HCEC 1CT (cell line): Measurements from ENCODE around the gene EGR1.

Source experiments
- DNase-seq: peaks from one replicate; pipeline ENCODE4 v3.0.0-alpha.2; 2017

The EGR1 gene

DNA sequence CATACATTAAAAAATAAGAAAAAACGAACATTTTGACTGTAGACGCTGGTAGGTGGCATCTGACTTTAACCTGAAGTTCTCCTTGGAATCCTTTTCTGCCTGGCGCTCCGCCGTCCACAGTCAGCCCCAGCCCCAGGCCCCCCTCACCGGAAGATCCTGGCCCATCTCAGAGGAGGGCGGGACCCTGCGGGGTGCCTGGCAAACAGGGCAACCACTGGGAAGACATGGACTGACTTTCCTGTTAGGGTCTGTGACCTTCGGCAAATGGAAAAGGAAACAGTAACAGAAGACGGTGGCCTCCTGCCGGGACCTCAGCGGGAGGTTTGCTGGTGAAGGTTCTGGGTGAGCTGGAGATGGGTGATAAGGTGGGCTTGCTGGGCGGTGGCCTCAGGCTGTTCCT lies 11.7 kb upstream of the EGR1 start:
- DNase-seq = no peak

DNA sequence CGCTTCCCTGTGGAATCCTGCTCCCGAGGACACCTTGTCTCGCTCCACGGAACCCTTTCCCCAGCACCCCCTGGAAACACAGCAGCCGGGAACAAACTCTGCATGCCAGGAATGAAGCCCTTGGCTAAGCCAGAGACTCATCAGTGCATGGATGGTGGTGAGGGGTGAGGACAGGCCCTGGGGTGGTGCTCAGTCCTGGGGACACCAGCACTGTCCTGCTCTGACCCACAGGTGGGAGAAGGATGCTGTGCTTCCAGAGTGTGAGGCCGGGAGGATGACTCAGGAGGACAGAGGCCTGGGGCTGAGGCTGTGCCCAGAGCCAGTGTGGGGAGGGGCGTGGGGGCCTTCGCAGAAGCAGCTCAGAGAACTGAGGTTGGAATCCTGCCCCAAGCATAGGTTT lies 11.2 kb upstream of the EGR1 start:
- no peak for DNase-seq

DNA sequence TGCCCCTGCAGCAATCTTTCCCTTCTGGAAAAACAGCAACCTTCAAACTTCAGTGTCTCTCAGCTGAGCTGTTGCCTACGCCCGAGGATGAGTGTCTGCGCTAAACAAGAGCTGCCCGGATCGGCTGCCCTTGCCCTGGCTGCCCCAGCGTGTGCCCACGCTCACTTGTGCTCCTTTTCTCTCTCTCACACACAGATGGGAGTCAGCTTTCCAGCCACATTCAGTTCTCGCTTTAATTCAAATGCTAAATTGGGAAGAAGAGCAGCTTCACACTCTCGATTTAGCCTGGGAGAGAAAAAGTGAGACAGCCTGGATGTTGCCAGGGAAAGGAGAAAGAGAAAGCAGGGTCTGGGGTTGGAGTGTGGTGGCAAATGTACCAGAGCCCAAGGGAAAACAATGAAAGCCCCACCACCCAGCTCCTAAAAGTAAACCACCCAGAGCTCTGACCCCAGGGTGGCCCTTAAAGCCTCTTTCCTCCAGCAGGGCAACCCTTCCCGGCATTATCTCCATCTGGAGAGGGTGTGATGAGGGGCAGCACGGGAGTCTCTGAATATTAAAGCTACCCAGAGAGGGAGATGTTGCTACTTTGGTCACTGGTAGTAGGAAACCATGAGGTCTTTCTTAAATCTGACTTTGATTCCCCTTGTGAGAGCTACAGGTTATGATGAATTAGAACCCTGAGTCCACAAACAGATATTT lies 9.9 kb upstream of the EGR1 start:
- DNase-seq = no peak

DNA sequence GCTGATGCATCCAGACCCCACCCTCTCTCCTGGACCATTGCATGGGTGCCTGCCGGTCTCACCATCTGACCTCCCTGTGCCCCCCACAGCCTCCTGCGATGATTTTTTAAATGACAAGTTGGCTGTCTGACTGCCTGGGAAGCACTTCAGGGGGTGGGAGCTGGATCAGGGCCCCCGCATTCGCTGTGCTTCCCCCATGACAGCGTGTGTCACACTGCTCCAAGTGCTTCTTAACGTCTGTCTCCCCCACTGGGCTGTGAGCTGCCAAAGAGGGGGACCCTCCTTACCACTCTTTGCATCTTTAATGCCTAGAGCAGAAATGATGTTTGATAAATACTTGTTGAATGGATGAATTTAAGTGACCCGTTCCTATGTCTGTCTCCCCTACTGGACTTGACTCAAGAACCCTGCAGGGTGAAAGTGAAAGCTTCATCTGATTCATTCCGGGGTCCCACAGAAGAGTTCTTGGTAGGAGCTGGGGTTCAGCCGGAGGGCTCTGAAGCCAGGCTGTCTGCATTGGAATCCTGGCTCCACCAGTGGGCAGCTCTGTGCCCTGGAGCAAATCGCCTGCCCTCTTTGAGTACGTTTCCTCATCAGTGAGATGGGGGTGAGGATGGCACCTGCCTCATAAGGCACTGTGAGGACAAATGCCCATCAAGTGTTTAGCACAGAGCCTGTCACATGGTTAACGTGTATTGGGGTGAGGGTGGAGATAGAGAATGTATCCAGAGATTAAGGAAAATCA lies 7.6 kb upstream of the EGR1 start:
- no peak for DNase-seq

DNA sequence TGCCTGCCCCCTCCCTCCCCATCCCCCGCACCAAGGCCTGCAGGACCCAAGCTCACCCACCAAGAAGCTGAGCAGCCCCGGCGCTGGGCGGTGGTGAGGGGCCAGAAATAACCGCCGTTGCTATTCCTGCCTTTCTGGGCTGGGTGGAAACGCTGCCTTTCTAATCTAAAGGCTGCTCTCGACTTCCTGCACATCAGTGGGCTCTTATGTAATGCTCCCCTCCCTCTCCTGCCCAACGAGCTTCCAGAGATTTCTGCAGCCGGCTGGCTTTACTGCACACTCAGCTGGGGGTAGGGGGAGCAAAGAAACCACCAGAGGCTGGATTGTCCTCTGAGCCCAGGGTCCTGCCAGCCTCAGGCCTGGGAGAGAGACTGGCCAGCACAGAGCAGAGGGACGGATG lies 6.9 kb upstream of the EGR1 start:
- no peak for DNase-seq

DNA sequence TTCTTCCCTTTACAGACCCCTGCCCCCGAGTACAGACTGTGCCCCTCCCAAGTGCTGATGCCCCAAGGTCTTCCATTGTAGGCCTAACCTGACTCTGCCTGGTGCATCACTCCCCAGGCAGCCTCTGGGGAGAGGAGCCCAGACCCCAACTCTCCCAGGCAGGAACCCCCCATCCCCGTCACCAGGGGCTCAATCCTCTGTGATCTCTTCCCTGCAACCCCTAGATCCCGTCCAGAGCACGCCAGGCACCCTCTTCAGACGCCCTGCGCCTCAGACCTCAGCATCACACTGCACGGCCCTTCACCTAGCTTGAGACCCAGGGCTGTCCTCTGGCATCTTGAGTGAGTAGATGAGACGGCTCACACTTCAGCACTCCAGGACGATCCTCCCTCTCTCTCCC lies 6.4 kb upstream of the EGR1 start:
- no peak for DNase-seq

DNA sequence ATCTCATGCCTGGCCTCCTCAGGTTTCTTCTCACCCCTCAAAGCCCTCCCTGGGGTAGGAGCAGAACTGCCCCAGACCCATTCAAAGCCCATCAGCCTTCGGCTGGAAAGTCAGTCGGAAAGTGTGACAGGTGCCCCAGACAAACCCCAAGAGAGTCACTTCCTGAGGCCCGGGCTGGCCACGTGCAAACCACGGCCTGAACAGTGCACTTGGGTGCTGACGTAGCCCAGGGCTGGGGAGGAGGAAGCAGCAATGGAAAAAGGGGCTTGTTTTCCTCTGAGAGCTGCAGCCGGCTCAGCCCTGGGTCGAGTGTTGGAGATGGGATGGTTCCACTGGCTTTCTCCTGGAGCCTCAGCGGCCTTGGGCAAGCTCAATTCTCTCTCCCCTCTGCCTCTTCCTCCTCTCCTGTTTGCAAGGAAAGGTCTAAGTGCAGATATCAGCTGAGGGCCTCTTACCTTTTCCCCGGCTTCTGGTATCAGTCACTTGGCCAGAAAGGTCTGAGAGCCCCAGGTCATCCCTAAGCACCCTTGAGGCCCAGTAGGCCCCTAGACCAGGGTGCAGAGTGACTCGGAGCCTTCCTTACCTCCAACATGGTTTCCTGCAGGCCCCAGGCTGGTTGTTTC lies 5.9 kb upstream of the EGR1 start:
- no peak for DNase-seq

DNA sequence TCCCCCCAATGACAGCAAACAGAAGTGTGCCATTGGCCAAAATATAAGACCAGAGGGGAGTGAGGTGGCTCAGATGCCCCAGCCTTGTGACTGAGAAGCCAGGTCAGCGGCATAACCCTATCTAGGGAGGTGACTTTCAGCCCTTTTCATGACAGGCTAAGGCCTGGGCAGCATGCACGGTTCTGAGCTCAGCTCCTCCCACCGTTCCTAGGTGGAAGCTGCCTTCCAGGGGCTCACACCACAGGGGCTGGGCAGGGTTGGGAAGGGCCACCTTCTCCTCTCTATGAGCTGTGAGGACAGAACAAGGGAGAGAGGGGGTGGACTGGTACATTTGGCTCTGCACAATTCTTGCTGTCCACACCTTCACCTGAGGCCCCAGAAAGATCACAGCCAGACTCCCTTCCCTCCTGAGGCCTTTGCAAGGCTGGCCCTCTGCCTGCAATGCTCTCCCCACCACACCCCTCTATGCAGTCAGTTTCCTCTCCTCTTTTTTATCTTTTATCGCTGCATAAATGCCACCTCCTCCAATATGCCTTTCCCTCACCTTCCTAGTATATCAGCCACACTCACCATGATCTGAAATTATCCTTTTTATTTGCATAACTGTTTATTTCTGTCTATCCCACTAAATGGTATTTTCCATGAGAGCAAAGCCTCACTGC lies 5.1 kb upstream of the EGR1 start:
- no peak for DNase-seq

DNA sequence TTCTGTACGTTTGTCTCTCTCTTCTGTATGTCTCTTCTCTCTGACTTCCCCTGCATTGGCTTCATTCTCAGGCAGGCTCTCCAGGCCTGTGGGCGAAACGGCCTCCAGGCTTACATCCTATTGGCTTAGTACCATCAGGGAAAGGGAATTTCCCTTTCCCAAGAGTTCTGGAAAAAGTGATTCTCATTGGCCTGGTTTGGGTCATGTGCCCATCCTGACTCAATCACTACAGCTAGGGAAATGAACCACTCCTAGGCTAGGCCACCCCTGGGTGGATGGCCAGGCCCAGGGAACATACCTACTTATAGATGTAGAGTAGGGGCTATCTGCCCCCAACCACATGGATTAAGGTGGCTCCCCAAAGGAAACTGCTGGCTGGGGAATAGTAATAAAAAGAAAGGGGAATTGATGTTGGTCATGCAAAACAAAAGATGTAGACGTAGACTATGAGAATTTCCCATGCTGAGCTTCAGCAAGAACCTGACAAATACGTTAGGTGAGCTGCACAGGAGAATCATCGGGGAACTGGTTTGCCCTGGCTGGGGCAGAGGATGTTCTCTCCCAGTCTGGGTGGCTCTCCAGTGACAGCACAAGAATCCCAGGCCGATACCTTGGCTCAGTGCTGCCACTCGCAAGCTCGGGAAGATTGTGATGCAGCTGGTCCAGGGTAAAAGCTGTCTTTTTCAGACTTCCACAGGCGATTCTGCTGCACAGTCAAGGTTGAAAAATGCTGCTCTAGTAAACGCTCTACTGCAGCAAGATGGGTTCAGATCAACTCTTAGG lies 3.7 kb upstream of the EGR1 start:
- DNase-seq = peak; percentile 74

DNA sequence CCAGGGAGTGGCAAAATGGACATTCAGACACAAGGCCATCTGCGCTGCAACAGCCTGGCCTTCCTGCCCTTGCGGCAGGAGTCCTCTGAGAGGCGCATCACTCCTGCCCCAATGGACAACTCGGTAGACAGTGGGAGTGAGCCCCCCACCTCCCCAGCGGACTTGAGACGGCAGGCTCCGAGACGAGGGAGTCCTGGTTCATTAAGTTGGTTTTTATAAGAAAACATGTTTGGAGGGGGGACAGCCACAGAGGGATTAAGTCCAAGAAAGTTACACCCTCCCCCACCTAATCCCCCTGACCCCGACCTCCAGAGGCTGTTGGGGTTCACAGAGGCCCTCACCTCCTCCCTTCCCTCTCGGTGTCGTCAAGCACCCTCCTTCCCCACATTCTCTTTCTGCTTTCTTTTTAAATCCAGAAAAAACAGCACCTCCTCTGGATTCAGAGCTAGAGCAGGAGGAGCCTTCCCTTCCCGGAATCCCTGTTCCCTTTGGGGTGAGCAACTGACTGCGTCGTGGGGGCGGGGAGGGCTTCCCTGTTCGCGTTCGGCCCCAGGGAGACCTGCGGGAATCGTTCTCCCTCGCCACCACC lies 1.8 kb upstream of the EGR1 start:
- DNase-seq = no peak

DNA sequence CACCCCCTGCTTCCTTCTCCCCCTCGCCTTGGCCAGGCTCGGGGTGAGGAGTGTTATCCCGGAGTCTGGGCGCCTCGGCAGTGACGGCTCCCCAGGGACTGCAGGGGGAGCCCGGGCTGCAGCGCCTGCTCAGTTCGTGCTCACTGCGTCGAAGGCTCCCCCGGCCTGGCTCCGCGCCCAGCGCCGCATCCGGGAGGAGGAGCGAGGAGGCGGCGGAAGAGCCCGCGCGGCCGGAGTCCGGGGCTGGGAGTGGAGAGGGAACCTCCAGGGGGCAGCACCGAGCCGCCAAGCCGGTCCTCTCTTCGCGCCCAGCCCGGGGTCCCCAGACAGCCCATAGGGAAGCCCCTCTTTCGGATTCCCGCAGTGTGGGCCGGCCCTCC lies 1.3 kb upstream of the EGR1 start:
- peak; percentile 95 for DNase-seq

DNA sequence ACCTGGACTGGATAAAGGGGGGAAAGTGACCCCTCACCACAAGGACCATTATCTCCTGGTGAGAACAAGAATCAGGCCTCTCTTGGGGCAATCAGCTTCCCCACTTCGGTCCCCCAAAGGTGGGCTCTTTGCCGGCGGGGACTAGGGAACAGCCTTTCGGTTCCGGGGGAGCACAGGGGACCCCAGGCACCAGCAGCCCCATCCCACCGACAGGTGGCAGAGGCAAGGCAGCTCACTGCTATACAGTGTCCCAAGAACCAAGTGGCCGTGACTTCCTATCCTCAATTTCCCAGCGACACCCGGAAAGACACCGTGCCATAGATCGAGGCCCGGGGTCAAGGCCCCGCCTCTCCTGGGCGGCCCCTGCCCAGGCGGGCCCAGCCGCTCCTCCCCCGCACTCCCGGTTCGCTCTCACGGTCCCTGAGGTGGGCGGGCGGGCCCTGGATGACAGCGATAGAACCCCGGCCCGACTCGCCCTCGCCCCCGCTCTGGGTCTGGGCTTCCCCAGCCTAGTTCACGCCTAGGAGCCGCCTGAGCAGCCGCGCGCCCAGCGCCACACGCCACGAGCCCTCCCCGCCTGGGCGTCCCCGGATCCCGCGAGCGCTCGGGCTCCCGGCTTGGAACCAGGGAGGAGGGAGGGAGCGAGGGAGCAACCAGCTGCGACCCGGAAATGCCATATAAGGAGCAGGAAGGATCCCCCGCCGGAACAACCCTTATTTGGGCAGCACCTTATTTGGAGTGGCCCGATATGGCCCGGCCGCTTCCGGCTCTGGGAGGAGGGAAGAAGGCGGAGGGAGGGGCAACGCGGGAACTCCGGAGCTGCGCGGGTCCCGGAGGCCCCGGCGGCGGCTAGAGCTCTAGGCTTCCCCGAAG lies 655 bp upstream of the EGR1 start:
- DNase-seq = peak; percentile 99

DNA sequence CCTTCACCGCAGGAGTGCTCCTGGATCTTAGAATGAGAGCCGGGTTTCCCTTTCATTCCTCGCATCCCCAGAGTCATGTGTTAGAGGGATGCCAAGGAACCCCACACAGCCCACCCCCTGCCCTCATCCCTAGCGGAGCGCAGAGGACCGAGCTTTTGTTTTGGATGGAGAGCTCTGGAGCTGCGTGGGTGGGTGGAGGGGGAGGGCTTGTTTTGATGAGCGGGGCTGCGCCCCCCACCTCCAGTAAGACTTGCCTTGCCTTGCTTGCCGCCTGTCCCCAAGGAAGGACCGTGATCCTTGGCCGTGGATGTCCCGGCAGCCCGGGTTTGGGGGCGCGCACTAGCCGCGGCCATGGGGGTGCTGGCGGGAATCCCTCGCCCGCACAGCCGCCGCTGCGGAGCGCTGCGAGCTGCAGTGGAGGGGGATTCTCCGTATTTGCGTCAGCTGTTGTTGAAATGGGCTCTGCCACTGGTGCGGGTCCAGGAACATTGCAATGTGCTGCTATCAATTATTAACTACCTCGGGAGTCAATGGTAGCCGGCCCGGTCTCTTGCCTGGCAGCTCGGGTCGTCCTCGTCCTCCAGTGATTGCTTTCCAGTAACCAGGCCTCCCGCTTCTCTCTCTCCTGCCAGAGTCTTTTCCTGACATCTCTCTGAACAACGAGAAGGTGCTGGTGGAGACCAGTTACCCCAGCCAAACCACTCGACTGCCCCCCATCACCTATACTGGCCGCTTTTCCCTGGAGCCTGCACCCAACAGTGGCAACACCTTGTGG lies 1.0 kb downstream of the EGR1 start:
- DNase-seq = peak; percentile 10

DNA sequence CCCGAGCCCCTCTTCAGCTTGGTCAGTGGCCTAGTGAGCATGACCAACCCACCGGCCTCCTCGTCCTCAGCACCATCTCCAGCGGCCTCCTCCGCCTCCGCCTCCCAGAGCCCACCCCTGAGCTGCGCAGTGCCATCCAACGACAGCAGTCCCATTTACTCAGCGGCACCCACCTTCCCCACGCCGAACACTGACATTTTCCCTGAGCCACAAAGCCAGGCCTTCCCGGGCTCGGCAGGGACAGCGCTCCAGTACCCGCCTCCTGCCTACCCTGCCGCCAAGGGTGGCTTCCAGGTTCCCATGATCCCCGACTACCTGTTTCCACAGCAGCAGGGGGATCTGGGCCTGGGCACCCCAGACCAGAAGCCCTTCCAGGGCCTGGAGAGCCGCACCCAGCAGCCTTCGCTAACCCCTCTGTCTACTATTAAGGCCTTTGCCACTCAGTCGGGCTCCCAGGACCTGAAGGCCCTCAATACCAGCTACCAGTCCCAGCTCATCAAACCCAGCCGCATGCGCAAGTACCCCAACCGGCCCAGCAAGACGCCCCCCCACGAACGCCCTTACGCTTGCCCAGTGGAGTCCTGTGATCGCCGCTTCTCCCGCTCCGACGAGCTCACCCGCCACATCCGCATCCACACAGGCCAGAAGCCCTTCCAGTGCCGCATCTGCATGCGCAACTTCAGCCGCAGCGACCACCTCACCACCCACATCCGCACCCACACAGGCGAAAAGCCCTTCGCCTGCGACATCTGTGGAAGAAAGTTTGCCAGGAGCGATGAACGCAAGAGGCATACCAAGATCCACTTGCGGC lies 1.8 kb downstream of the EGR1 start:
- DNase-seq = no peak

DNA sequence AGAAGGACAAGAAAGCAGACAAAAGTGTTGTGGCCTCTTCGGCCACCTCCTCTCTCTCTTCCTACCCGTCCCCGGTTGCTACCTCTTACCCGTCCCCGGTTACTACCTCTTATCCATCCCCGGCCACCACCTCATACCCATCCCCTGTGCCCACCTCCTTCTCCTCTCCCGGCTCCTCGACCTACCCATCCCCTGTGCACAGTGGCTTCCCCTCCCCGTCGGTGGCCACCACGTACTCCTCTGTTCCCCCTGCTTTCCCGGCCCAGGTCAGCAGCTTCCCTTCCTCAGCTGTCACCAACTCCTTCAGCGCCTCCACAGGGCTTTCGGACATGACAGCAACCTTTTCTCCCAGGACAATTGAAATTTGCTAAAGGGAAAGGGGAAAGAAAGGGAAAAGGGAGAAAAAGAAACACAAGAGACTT lies 2.4 kb downstream of the EGR1 start:
- DNase-seq = no peak

DNA sequence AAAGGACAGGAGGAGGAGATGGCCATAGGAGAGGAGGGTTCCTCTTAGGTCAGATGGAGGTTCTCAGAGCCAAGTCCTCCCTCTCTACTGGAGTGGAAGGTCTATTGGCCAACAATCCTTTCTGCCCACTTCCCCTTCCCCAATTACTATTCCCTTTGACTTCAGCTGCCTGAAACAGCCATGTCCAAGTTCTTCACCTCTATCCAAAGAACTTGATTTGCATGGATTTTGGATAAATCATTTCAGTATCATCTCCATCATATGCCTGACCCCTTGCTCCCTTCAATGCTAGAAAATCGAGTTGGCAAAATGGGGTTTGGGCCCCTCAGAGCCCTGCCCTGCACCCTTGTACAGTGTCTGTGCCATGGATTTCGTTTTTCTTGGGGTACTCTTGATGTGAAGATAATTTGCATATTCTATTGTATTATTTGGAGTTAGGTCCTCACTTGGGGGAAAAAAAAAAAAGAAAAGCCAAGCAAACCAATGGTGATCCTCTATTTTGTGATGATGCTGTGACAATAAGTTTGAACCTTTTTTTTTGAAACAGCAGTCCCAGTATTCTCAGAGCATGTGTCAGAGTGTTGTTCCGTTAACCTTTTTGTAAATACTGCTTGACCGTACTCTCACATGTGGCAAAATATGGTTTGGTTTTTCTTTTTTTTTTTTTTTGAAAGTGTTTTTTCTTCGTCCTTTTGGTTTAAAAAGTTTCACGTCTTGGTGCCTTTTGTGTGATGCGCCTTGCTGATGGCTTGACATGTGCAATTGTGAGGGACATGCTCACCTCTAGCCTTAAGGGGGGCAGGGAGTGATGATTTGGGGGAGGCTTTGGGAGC lies 3.1 kb downstream of the EGR1 start:
- peak; percentile 12 for DNase-seq

DNA sequence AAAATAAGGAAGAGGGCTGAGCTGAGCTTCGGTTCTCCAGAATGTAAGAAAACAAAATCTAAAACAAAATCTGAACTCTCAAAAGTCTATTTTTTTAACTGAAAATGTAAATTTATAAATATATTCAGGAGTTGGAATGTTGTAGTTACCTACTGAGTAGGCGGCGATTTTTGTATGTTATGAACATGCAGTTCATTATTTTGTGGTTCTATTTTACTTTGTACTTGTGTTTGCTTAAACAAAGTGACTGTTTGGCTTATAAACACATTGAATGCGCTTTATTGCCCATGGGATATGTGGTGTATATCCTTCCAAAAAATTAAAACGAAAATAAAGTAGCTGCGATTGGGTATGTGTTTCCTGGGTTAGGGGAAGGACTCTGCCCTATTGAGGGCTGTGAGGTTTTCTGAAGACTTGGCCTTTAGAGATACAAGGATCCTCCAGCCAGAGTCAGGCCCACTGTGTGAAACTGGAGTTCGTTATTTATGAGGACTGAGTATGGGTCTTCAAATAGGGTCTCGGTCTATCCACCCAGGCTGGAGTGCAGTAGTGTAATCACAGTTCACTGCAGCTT lies 3.8 kb downstream of the EGR1 start:
- no peak for DNase-seq

DNA sequence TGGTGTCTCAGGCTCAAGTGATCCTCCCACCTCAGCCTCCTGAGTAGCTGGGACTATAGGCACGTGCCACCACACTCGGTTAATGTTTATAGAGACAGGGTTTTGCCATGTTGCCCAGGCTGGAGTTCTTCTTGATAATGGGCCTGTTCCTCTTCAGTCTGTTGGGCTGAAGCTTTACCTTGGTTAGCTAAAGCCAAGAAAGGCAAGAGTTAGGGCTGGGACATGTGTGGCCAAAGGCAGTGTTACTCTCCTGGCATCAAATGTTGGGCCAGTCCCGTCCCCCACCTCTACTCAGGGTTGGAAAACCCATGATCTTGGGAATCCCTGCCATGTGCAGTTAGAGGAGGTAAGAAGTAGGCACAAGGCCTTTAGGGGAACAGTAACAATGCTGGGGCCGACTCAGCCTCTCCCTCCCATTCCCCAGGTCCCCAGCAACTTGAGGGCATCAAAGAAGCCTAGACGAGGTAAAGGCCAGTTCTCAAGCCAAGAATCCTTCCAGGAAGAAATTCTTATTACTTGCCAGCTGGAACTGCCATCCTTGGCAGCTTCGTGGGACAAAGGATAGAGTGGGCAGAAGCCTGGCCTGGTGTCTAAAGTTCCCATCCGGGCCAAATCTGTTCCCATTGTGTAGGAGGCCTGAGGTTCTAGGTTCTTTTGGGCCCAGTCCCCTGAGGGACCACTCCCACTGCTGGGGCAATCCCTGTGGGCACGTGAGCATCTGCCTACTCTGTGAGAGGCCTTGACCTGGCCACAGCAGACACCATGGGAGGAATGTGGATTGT lies 4.5 kb downstream of the EGR1 start:
- DNase-seq = peak; percentile 84
